Stomach (tissue), 9 donors: Measurements from ENCODE around the gene BRD7. TPM values are rescaled to one million over a fixed set of nuclear protein-coding genes. Genes with fewer than 3 reads are reported as not detected.

Experiments used
- DNase-seq, 2 donors: peaks; one replicate each; pipeline versions ENCODE4 v3.0.0 to v3.0.0-alpha.2; 2013 to 2019
- H3K27ac ChIP-seq, 5 donors: fragments of 200-600 bp in 4 of 5; sonication (generic) in 4 of 5; one replicate each; pipeline ENCODE4 v1.5.1; 2013 to 2019; ENCODE audit warnings: mild to moderate bottlenecking in 1 of 5, moderate library complexity in 1 of 5
- H3K27me3 ChIP-seq, 3 donors: fragments of 200-600 bp; sonication (generic); one replicate each; pipeline ENCODE4 v1.5.1; 2017 to 2019; ENCODE audit warnings: mixed run types in 1 of 3
- H3K36me3 ChIP-seq, 4 donors: fragments of 200-600 bp; sonication (generic); 1 replicate in 3 of 4; 2 replicates in 1 of 4; pipeline ENCODE4 v1.5.1; 2016 to 2019
- H3K4me1 ChIP-seq, 4 donors: fragments of 200-600 bp; sonication (generic); one replicate each; pipeline ENCODE4 v1.5.1; 2016 to 2019
- H3K4me3 ChIP-seq, 4 donors: fragments of 200-600 bp; sonication (generic) in 3 of 4; one replicate each; pipeline ENCODE4 v1.5.1; 2016 to 2019; ENCODE audit warnings: mild to moderate bottlenecking in 1 of 4
- H3K9me3 ChIP-seq, 4 donors: fragments of 200-600 bp; sonication (generic); one replicate each; pipeline ENCODE4 v1.5.1; 2016 to 2019
- EP300 ChIP-seq: sonication (generic); formaldehyde crosslinking; IDR thresholded peaks from one replicate; pipeline ENCODE4 v1.6.1; 2017; ENCODE audit warnings: antibody characterized with exemption
- POLR2A ChIP-seq, 4 donors: fragments of 450-650 bp; IDR thresholded peaks; one replicate each; pipeline ENCODE4 v1.6.1; 2016; ENCODE audit warnings: antibody characterized with exemption in 4 of 4, control low read depth in 2 of 4, mild to moderate bottlenecking in 1 of 4, moderate library complexity in 1 of 4
- POLR2AphosphoS5 ChIP-seq, 3 donors: sonication (generic); formaldehyde crosslinking; IDR thresholded peaks; one replicate each; pipeline ENCODE4 v1.6.1; 2016; ENCODE audit warnings: antibody characterized with exemption in 3 of 3
- WGBS, 5 donors: extraction: QIAGEN DNeasy Blood & Tissue Kit in 3 of 5; methylation state at CpG; one replicate each; pipeline versions ENCODE4 v1.1.5 to v1.1.7; 2013 to 2018; 5-methylcytosine and 5-hydroxymethylcytosine counted together
- intact Hi-C: fragments of 100-400 bp; cut with DNase I; formaldehyde crosslinking; loops from one replicate; pipeline ENCODE4 v1.15.1; 2023; ENCODE audit warnings: low total_unique reads
- polyA plus RNA-seq, 3 donors: library from polyadenylated mRNA; stranded (reverse); fragments of 200-250 nt; gene quantifications; one replicate each; pipeline ENCODE4 v1.2.3, GENCODE V29; 2013
- small RNA-seq, 4 donors: library from RNA; depleted of rRNA; stranded (forward); fragments of <200 nt; gene quantifications; one replicate each; pipeline ENCODE3, GENCODE V24; 2016
- total RNA-seq, 5 donors: library from RNA; depleted of rRNA; stranded (reverse); fragments of >200 nt; gene quantifications; one replicate each; pipeline versions ENCODE4 v1.1.0 to v1.2.3, GENCODE V29; 2014 to 2016
- TF ChIP-seq, protein P1 (sequence below), 7 experiments: fragments of 450-650 bp in 4 of 7; fragments of 200-600 bp in 3 of 7; sonication (generic) in 3 of 7; IDR thresholded peaks; one replicate each; pipeline ENCODE4 v1.5.1; 2016 to 2019; ENCODE audit warnings: antibody characterized with exemption in 7 of 7, control low read depth in 2 of 7, mild to moderate bottlenecking in 1 of 7
- donor health status: healthy with polysubstance abuse.
- donor health status: Bipolar disorder and iron deficiency.
- donor health status: healthy.

BRD7 gene
- total and polyA plus RNA-seq, 8 donors, result 9.3 to 71.8 (median 37.3) TPM

DNA sequence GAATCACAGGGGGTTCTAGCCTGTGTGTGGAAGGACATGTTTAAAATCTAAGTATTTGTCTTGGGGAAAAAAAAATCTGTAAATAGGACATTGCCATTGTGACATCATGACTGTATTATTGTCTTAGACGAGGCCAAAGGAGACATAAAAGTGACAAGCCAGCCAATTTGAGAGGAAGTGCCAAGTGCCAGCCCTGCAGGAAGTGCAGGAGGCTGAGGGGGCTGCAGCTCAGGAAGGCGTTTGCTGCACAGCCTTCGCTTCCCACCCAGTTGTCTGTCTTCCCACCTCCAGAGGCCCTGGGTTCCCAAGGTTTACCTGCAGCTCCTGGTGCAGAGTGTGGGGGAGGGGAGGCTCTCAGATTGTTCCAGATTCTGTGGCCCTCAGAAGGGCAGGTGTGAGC is 101.1 kb downstream of the BRD7 start:
- TF ChIP-seq POLR2AphosphoS5 (IDR thresholded peaks at IDR 0.05), result no peak
- TF ChIP-seq, protein P1, sequence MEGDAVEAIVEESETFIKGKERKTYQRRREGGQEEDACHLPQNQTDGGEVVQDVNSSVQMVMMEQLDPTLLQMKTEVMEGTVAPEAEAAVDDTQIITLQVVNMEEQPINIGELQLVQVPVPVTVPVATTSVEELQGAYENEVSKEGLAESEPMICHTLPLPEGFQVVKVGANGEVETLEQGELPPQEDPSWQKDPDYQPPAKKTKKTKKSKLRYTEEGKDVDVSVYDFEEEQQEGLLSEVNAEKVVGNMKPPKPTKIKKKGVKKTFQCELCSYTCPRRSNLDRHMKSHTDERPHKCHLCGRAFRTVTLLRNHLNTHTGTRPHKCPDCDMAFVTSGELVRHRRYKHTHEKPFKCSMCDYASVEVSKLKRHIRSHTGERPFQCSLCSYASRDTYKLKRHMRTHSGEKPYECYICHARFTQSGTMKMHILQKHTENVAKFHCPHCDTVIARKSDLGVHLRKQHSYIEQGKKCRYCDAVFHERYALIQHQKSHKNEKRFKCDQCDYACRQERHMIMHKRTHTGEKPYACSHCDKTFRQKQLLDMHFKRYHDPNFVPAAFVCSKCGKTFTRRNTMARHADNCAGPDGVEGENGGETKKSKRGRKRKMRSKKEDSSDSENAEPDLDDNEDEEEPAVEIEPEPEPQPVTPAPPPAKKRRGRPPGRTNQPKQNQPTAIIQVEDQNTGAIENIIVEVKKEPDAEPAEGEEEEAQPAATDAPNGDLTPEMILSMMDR (IDR thresholded peaks at IDR 0.05), result no peak
- TF ChIP-seq POLR2A (IDR thresholded peaks at IDR 0.05), result no peak
- Histone ChIP-seq H3K27me3 (no peaks in the 10 kb centered on the region), H3K9me3 (no peaks in the 10 kb centered on the region), H3K4me1 (peaks cover 4 to 74% (median 22%) of the 10 kb centered on the region in 4 donors), H3K36me3 (no peaks in the 10 kb centered on the region), H3K4me3 (peak overlapping the region in 3 of 4 donors; percentile 38 to 45 (median 39)), H3K27ac (peak overlapping the region in 4 of 5 donors; percentile 62 to 81 (median 66))
- WGBS, 5 donors, result 62 to 86% (median 71%) methylated on average over 3 of the region's 3 CpGs
- peak in 1 of 2 donors; percentile 28 for DNase-seq
- intact Hi-C loops, result no loop called here

DNA sequence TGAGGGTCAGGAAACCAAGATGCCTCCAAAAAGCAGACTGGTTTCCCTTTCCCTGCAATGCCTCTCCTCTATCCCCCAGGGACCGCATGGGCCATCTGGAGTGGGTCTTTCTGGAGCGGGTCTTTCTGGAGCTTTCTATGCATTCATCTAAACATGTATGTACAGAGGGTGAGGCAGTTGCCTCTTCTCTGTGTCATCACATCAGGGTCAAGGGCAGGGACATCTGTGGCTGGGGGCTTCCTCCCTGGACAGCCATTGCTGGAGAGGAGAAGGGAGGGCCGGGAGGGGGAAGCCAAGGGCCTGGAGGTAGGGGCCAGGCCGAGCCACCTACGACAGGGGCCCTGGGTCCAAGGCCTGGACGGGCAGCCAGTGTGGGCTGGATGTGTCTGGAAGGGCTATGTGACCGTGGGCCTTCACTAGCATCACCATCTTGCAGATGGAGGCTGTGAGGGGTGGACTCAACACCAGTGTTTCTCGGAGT is 101.6 kb downstream of the BRD7 start:
- H3K27me3 ChIP-seq, result no peaks in the 10 kb centered on the region
- TF ChIP-seq, protein P1 (IDR thresholded peaks at IDR 0.05), result no peak
- no peak for TF ChIP-seq POLR2AphosphoS5 (IDR thresholded peaks at IDR 0.05)
- no peak for TF ChIP-seq POLR2A (IDR thresholded peaks at IDR 0.05)
- no peak for TF ChIP-seq EP300
- DNase-seq, result no peak
- 81 to 89% (median 84%) methylated on average over 7 to 8 of the region's 8 CpGs for WGBS, 5 donors
- intact Hi-C loops, result no loop called here
- peaks cover 4 to 73% (median 23%) of the 10 kb centered on the region in 4 donors for H3K4me1 ChIP-seq
- H3K4me3 ChIP-seq, result peak overlapping the region; percentile 36 to 45 (median 38)
- no peaks in the 10 kb centered on the region for H3K9me3 ChIP-seq
- peak overlapping the region in 4 of 5 donors; percentile 62 to 81 (median 66) for H3K27ac ChIP-seq
- H3K36me3 ChIP-seq, result no peaks in the 10 kb centered on the region

DNA sequence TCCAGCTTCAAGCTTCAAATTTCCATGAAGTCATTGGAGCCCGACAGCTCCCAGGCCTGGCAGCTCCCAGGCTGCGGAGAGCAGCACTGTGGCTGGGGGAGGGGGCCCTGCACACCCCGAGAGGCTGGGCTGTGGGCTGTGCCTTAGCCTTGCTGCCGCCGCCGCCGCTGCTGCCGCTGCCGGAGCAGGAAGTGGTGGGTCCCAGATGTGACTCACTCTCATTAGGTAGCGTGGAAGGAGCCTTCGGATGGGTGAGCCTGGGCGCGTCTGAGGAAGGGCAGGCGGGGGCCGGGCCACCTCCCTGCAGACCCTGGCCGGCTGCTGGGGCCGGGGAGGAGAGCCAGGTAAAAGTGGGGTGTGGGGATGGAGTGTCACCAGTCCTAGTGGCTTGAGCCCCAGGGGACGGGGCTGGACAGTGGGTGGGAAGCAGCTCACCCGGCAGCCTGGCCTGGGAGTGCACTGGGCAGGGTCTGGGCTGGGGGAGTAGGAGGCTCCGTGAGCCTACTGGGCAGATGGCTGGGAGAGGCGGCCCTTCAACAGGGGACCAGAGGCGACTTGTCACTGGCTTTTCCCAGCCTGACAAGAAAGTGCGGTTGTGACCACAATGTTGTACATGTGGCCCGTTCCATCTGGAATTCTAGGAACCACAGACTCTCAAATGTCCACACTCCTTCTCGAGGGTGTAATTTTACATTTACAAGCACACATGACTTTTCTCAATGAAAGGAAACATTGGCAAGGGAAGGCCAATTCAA is 102.3 kb downstream of the BRD7 start, which contains the start of gene ADCY7:
TSS of gene ADCY7 (plus strand) at position 215 of the 755 bp plus-strand sequence. CDS start 21,629 bp downstream, outside the sequence.
- H3K4me1 ChIP-seq, result peaks cover 8 to 73% (median 29%) of the 10 kb centered on the region in 4 donors
- peak; percentile 63 to 95 for DNase-seq
- H3K27ac ChIP-seq, result peak within 1 kb of the TSS; percentile 52 to 81 (median 66)
- whole genome bisulfite sequencing, 5 donors, result 14 to 20% (median 18%) methylated on average over 23 to 25 of the region's 25 CpGs
- H3K27me3 ChIP-seq, result no peaks in the 10 kb centered on the region
- no peaks in the 10 kb centered on the region for H3K36me3 ChIP-seq
- intact Hi-C loops, result no loop called here
- H3K9me3 ChIP-seq, result no peaks in the 10 kb centered on the region
- TF ChIP-seq EP300 (no peak), POLR2AphosphoS5 (IDR thresholded peaks at IDR 0.05) (peak in 1 of 3 donors; percentile 64), POLR2A (IDR thresholded peaks at IDR 0.05) (no peak)
- TF ChIP-seq, protein P1 (IDR thresholded peaks at IDR 0.05), result no peak
- H3K4me3 ChIP-seq, result peak within 1 kb of the TSS; percentile 36 to 45 (median 38)

Small RNA genes within 50 kb of the gene (small RNA-seq; reads per million reads assigned to genes)
- gene MIR6771, result 0 reads per million in 4 donors

Other genes starting within 250 kb of the BRD7 start
- gene TENT4B, start 215.7 kb downstream of the BRD7 start, total RNA-seq, result 10 to 100 TPM in 4 of 5 donors, 1 to 10 TPM in 1; 4.1 to 24.1 (median 14.9) TPM
- 1 to 10 TPM; 2.4 to 3.2 (median 2.8) TPM for gene TENT4B, start 215.7 kb downstream of the BRD7 start, polyA plus RNA-seq
- 100 to 1,000 TPM in 1 of 5 donors, 10 to 100 TPM in 4; 15.1 to 216 (median 33.3) TPM for gene ADCY7, start 102.4 kb downstream of the BRD7 start, total RNA-seq
- 1 to 10 TPM in 2 of 3 donors, under 1 TPM in 1; 0.76 to 4.4 (median 3.7) TPM for gene ADCY7, start 102.4 kb downstream of the BRD7 start, polyA plus RNA-seq
- 100 to 1,000 TPM in 1 of 5 donors, 1 to 10 TPM in 4; 1.2 to 284 (median 6.4) TPM for gene NKD1, start 179.4 kb upstream of the BRD7 start, total RNA-seq
- 1 to 10 TPM in 2 of 3 donors, under 1 TPM in 1; 0.44 to 2.0 (median 1.5) TPM for gene NKD1, start 179.4 kb upstream of the BRD7 start, polyA plus RNA-seq